Activated naive CD8-positive, alpha-beta T cell (primary cell): ENCODE measurements around the gene LRP2.

Experiments used
- H3K27ac Mint-ChIP-seq: one replicate; pipeline ENCODE4 v1.8.0; 2021; ENCODE audit warnings: mixed read lengths
- H3K27me3 Mint-ChIP-seq: one replicate; pipeline ENCODE4 v1.8.0; 2021; ENCODE audit warnings: mixed read lengths
- H3K36me3 Mint-ChIP-seq: one replicate; pipeline ENCODE4 v1.8.0; 2021; ENCODE audit warnings: mixed read lengths
- H3K4me1 Mint-ChIP-seq: one replicate; pipeline ENCODE4 v1.8.0; 2021; ENCODE audit warnings: low read depth, mixed read lengths
- H3K4me3 Mint-ChIP-seq: one replicate; pipeline ENCODE4 v1.8.0; 2021; ENCODE audit warnings: mild to moderate bottlenecking, mixed read lengths
- H3K9me3 Mint-ChIP-seq: one replicate; pipeline ENCODE4 v1.8.0; 2021; ENCODE audit warnings: low read depth, mixed read lengths

The LRP2 gene

DNA sequence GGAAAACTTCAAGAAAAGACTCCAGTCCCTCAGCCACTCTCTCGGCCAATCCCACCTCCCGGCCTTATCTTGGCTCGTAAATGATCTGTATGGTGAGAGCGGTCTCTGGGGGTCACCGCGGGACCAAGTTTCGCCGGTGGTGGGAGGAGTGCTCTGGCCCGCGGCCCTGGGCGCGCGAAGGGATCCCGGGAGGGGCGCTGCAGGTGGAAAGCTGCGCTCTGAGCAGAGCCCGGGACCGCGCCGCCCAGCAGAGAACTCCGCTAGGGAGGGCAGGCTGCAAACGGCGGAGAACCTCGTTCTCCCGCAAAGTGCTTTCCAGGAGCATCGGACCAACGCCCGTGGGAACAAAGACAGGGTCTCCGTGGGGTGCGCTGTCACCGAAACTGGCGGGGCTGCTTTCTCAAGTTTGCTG, 622 bp downstream of the LRP2 start:
- Mint-ChIP-seq H3K4me1 (peaks cover 32% of the 10 kb centered on the region), H3K36me3 (no peaks in the 10 kb centered on the region), H3K27ac (no peak overlapping the region), H3K27me3 (peaks cover 26% of the 10 kb centered on the region), H3K4me3 (peak overlapping the region; percentile 71), H3K9me3 (no peaks in the 10 kb centered on the region)

DNA sequence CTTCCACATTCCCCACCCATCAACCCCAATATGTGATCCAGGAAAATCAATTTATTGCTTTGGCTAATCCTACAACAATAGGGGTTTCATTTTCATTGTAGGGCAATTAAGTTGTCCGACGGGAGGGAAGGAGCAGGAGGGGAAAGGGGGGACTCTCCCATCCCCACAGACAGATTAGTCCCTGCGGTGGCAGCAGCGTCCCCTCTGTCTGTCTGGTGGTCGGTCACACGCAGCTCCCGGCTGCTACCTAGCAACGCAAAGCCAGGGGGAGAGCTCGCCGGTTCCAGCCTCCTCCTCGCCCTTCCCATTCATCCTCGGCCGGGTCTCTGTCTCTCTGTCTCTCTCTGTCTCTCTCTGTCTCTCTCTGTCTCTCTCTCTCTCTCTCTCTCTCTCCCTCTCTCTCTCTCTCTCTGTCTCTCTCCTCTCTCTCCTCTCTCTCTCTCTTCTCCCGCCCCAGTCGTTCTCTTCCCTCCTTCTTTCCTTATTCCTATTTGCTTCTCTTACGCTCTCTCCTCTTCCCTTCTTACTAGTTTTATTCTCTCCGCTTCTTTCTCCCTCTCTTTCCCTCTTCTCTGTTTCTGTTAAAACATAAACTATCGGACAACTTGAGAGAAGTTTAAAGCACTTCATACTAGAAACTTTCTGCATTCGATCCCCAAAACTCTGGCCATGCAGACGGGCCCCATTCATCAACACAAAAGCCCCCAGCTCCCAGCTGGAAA, 1.2 kb downstream of the LRP2 start:
- Mint-ChIP-seq H3K27ac (no peak overlapping the region), H3K4me3 (peak overlapping the region; percentile 71), H3K36me3 (no peaks in the 10 kb centered on the region), H3K27me3 (peaks cover 32% of the 10 kb centered on the region), H3K9me3 (no peaks in the 10 kb centered on the region), H3K4me1 (peaks cover 32% of the 10 kb centered on the region)

DNA sequence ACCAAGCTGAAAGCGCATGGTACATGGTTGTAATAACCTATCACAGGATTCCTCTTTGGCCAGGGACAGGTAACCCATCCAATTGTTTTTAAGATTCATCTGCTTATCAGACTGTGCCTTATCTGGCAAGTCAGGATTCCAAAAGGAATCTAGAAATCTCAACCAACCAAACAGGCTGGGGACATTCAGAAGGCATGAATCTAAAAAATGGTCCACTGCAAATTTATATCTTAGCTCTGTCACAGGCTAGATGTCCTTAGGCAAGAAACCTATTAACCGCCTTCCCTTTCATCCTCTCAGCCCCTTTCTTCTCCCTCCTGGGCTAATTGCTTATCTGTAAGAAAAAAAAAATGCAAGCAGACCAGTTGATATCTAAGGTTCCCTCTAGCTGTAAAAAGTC, 4.3 kb downstream of the LRP2 start:
- H3K4me3 Mint-ChIP-seq = no peak overlapping the region
- peaks cover 27% of the 10 kb centered on the region for H3K27me3 Mint-ChIP-seq
- H3K4me1 Mint-ChIP-seq = peaks cover 13% of the 10 kb centered on the region
- no peaks in the 10 kb centered on the region for H3K9me3 Mint-ChIP-seq
- no peaks in the 10 kb centered on the region for H3K36me3 Mint-ChIP-seq
- H3K27ac Mint-ChIP-seq = no peak overlapping the region

DNA sequence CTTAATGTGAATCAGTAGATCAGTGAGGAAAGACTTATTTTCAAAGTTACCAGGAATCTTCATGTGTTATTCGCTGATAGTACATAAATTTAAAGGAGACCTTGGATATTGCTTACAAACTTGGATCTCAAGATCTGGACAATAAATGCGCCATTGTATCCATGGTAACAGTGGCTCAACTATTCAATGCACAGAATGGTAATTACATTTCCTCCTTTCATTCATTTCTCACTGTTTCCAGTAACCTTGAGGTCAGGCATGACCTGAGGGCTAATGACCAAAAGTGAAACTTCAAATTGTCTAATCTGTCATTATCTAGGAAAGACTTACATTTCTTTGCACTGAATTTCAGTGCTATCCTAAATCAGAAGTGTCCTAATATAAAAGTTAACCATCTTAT, 8.1 kb downstream of the LRP2 start:
- H3K27me3 Mint-ChIP-seq = peaks cover 9% of the 10 kb centered on the region
- H3K36me3 Mint-ChIP-seq = no peaks in the 10 kb centered on the region
- H3K9me3 Mint-ChIP-seq = no peaks in the 10 kb centered on the region
- no peak overlapping the region for H3K27ac Mint-ChIP-seq
- H3K4me1 Mint-ChIP-seq = no peaks in the 10 kb centered on the region
- H3K4me3 Mint-ChIP-seq = no peak overlapping the region

DNA sequence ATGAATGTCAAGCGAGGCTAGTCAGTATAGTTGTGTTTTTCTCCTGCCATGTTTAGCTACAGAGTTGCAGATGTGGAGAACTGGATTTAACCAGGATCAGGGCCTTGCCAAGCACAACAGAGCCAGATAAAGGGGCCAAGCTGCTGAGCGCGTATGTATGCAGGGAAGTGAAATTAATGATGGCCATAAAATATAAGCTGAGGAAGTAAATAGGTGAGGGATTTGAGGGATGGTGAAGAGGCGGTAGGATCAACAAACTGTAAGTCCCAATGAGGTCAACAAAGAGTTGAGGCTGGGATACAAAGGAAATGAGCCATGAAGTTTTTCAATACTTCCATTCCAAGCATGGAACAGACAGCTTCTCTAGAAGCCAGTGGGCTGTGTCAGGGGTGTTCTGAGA, 10.6 kb downstream of the LRP2 start:
- Mint-ChIP-seq H3K4me1 (no peaks in the 10 kb centered on the region), H3K27me3 (peaks cover 9% of the 10 kb centered on the region), H3K9me3 (no peaks in the 10 kb centered on the region), H3K36me3 (no peaks in the 10 kb centered on the region), H3K4me3 (no peak overlapping the region), H3K27ac (no peak overlapping the region)

DNA sequence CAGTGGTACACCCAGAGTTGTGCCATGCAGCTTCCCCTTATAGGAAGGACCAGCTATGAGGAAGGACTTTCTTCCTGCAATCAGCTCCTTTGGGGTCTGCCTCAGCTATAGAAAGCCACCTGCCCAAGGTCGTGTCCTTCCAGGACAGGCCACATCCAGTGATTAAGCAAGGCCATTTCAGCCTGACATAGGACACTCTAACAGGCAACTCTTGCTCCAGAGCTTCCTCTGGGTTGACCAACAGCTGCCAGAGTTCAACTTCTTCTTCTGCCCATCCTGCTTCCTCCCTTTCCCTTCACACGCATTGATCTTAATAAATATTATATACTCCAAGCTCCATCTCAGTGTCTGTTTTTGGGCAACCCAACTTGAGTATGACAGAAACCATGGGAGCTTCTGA, 12.8 kb downstream of the LRP2 start:
- H3K27ac Mint-ChIP-seq = no peak overlapping the region
- H3K4me1 Mint-ChIP-seq = no peaks in the 10 kb centered on the region
- H3K27me3 Mint-ChIP-seq = peaks cover 5% of the 10 kb centered on the region
- no peaks in the 10 kb centered on the region for H3K9me3 Mint-ChIP-seq
- H3K4me3 Mint-ChIP-seq = no peak overlapping the region
- H3K36me3 Mint-ChIP-seq = no peaks in the 10 kb centered on the region

DNA sequence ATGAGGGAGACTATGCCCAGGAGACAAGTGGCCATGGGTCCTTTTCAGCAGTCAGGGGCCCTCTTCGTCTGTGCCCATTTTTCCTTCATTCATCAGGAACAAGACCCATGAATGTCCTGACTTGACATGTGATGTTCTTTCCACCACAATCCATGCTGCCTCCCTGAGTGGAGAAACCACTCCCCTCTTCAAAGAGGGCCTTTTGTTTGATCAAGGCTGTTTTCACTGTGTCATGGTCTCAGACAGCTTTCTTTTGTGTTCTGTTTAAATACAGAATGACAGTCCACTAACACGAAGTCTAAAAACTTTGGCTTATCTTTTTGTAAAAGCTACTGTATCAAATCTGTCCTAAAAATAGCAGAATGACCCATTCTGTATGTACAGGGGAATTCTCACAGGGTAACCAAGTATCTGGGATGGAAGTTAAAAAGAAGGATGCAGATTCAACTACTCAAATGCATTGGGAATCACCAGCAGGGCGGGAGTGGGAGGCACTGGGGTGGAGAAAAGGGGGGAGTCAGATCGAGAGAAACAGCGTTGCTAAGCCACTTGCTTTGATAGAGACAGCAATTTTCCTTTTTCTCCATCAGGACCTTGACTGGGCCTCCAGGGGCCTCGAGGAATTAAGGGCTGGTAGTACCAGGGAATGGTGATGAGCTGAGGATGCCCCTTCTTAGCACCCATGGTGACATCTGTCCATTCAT, 13.9 kb downstream of the LRP2 start:
- Mint-ChIP-seq H3K27ac (no peak overlapping the region), H3K4me3 (no peak overlapping the region), H3K4me1 (no peaks in the 10 kb centered on the region), H3K36me3 (no peaks in the 10 kb centered on the region), H3K9me3 (no peaks in the 10 kb centered on the region), H3K27me3 (peaks cover 5% of the 10 kb centered on the region)

DNA sequence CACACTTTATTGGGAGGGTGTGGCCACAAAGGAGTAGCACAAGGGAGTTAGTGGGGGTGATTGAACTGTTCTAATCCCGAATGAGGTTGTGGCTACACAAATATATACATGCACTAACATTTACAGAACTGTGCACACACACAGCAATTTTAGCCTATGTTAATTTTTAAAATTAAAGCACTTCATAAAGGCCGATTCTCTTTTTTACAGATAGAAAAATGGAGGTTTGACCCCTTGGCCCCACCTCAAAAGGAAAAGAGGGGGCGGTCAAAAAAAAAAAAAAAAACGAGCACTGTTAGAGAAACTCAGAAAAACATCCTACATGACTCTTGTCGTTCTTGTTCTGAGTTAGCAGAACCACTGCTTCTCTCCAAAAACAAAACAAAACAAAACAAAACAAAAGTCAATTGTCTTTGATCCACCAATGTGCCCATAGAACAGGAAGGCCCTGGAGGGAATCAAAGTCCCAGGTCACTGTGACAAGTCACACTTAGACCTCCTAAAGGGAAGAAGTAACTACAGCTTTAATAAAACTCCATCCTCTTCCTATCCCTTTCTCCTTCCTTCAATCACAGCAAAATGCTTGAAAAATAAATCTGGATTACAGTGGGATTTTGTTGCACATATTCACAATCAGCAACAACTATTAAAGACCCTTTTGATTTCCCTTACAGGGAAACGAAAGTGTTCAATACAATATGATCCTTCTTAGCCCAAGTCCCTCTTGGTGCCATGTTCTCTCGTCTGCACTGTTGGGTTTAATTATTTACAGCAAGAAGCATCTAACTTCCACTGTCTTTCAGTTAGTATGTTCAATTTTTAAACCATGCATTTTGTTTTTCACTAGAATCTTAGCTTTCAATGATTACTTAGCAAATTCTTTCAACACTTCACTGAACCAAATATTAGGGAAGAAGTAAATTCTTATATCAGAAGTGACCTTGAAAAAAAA, 16.6 kb downstream of the LRP2 start:
- Mint-ChIP-seq H3K27ac (no peak overlapping the region), H3K27me3 (peaks cover 8% of the 10 kb centered on the region), H3K4me1 (no peaks in the 10 kb centered on the region), H3K36me3 (no peaks in the 10 kb centered on the region), H3K4me3 (no peak overlapping the region), H3K9me3 (no peaks in the 10 kb centered on the region)

DNA sequence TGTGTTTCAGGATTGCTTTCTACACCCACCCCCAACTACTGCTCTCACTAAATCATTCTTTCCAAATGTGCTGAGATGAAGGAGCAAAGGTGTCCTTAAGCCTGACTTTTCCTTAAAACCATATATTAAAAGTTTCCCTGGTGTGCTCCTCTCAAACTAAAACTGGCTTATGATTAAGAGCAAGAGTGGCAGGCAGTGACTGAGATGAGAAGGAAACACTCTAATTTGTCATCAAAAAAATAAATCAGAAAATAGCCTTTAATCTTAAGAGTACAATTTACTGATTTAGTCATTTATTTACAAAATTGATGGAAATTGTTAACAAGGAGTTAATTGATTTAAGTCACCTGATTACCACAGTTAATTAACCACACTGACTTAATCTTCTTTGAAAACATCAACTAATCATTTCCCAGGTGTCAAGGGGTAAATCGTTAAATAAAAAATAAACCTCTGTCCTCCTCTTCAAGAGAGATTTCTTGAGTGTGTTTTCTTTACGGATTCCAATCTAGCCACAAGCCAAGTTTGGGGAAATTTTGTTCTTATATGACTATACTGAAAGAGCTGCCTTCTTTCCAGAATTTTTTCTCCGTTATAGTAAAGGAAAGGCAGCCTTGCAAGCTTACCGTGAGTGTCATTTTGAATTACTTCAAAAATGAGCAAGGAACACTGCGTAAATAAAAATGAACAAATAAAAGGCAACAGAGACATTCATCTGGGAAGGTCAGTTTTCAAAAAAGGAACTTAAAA, 17.4 kb downstream of the LRP2 start:
- Mint-ChIP-seq H3K4me1 (no peaks in the 10 kb centered on the region), H3K27ac (no peak overlapping the region), H3K36me3 (no peaks in the 10 kb centered on the region), H3K9me3 (no peaks in the 10 kb centered on the region), H3K27me3 (peaks cover 12% of the 10 kb centered on the region), H3K4me3 (no peak overlapping the region)

DNA sequence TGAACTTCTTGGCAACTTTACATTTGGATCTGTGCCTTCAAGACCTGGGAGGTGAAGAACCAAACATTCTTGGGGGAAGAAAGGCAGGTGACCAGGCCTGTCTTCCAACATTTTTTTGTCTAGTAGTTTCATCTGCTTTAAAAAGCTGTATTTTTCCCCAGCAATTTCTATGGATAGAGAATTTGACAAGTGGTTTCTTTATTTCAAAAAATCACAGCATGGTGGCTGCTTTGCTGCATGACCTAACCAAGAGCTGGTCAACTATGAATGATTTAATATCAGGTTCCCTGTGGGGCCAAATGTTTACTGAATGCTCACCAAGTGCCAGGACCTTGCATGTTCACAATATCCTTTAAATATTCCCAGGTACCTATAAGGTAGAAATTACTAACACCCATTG, 19.1 kb downstream of the LRP2 start:
- peaks cover 17% of the 10 kb centered on the region for H3K27me3 Mint-ChIP-seq
- no peaks in the 10 kb centered on the region for H3K4me1 Mint-ChIP-seq
- no peaks in the 10 kb centered on the region for H3K9me3 Mint-ChIP-seq
- H3K27ac Mint-ChIP-seq = no peak overlapping the region
- no peaks in the 10 kb centered on the region for H3K36me3 Mint-ChIP-seq
- no peak overlapping the region for H3K4me3 Mint-ChIP-seq

DNA sequence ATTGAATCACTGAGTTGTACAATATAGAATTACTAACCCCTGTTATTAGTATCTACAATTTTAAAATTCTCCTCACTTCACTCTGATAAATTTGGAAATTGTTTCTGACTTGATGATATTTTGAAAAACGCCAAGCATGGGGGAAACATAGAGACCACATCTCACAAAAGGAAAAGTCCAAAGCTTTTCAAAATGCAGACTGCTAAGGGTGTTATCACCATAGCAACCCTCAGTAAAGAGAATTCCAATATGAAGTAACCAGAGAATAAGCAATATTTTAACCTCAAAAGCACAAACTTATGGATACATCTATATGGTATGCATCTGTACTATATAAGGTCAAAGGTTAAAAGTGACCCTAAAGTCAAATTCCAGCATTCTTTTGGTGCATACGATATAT, 22.7 kb downstream of the LRP2 start:
- Mint-ChIP-seq H3K4me1 (no peaks in the 10 kb centered on the region), H3K36me3 (no peaks in the 10 kb centered on the region), H3K27me3 (peaks cover 20% of the 10 kb centered on the region), H3K4me3 (no peak overlapping the region), H3K27ac (no peak overlapping the region), H3K9me3 (no peaks in the 10 kb centered on the region)

DNA sequence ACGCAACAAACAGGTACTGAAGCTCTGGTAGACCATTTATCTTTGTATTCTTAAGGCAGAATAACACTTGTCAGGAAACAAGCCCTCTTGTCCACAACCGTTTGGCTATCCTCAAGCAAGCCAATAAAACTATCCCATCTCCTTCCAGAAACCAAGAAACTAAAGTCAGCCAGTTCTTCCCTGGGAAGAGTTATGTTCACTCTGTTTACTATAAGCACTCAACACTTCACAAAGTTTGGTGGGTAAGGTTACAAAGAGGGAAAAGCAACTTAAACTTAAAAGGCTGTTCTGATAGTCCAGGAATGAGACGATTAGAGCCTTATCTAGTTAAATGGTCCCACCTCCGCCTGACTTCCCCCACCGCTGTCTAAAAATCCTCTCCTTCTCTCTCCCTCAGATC, 25.6 kb downstream of the LRP2 start:
- Mint-ChIP-seq H3K4me1 (no peaks in the 10 kb centered on the region), H3K27ac (no peak overlapping the region), H3K4me3 (no peak overlapping the region), H3K27me3 (peaks cover 20% of the 10 kb centered on the region), H3K9me3 (no peaks in the 10 kb centered on the region), H3K36me3 (no peaks in the 10 kb centered on the region)

DNA sequence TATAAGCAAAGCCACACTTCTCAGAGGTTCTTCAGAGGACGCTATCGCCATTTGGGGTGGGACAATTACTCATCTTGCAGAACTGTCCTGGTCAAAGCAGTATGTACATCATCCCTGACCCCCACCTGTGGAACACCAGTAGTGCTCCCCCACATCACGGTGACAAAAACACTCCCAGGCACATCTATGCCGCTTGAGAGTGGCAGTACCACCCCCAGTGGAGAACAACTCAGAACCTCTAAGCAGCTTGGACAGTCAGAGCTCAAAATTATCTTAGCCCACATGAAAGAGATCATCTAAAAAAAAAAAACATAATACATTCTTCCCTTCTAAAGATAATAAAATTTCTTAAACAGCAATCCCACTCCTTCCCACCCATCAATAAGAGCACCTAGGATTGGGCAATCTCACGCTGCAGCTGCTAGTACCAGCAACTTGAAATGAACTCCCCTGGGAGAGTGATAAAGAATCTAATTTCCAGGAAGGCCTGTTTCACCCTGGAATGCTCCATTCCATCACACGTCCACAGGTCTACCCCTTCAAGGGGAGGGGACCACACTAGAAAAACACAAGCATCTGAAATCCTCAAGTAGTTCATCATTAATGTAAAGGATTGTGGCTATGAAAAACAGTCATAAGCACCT, 31.7 kb downstream of the LRP2 start:
- H3K27me3 Mint-ChIP-seq = peaks cover 9% of the 10 kb centered on the region
- no peak overlapping the region for H3K4me3 Mint-ChIP-seq
- no peaks in the 10 kb centered on the region for H3K4me1 Mint-ChIP-seq
- no peak overlapping the region for H3K27ac Mint-ChIP-seq
- H3K9me3 Mint-ChIP-seq = no peaks in the 10 kb centered on the region
- H3K36me3 Mint-ChIP-seq = no peaks in the 10 kb centered on the region
